Measurements from ENCODE around the gene ASB5.
"Not testable (repeated sequence)": the region's sequence is repeated elsewhere in the genome, so short reads cannot be mapped to it uniquely, and the experiment has no call there.

ASB5 gene

DNA sequence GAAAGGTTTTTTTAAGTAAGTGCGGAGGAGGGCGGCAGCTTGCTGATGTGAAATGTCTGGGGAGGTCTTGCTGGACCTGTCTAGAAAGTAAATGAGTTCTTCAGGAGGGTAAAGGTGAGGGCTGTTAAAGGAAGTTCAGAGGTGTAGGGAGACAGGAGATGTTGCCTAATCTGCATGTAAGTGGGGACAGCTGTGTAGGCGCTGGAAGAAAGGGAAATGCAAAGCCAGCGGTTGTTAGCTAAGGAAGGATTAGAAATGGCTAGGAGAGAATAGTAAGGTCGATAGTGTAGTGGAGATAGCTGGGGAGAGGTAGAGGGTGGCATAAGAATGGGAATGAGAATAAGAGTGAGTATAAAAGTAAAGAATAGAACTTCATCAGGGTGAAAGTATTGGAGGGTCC is 26.9 kb upstream of the ASB5 start:
- H3K79me1 ChIP-seq (ENCODE audit: low read length); H3K18ac ChIP-seq (ENCODE audit: low read length); H3K27me3 ChIP-seq (ENCODE audit: insufficient read depth, low read length); H3K9ac ChIP-seq (ENCODE audit: low read length); H3K4ac ChIP-seq (ENCODE audit: low read depth, low read length); H2BK12ac ChIP-seq (ENCODE audit: low read length); H3K9me3 ChIP-seq (ENCODE audit: insufficient read depth, low read depth, low read length); H3K14ac ChIP-seq (ENCODE audit: low read length); DNase-seq; H4K91ac ChIP-seq (ENCODE audit: low read depth, low read length); H3K4me2 ChIP-seq (ENCODE audit: low read length); H2BK120ac ChIP-seq (ENCODE audit: insufficient read depth, low read length, poor library complexity); H3K23ac ChIP-seq (ENCODE audit: low read length); H3K36me3 ChIP-seq (ENCODE audit: control insufficient read depth in 1 of 2, insufficient read depth in 2 of 2, low read length in 2 of 2); H3K4me3 ChIP-seq (ENCODE audit: low read depth, low read length); H4K12ac ChIP-seq (ENCODE audit: low read depth, low read length); H3K27ac ChIP-seq (ENCODE audit: low read depth, low read length); H3K4me1 ChIP-seq (ENCODE audit: control insufficient read depth in 1 of 2, insufficient read depth in 2 of 2, low read length in 2 of 2); H4K8ac ChIP-seq (ENCODE audit: low read depth, low read length); H2AFZ ChIP-seq (ENCODE audit: insufficient read depth, low read length, poor library complexity); H2BK5ac ChIP-seq (ENCODE audit: low read depth, low read length, poor library complexity); H3K79me2 ChIP-seq (ENCODE audit: control insufficient read depth, insufficient read depth, low read length, poor library complexity); H2AK5ac ChIP-seq (ENCODE audit: low read length): not testable (repeated sequence)
- WGBS (ENCODE audit: extremely low coverage, insufficient coverage, insufficient read length): 100% methylated on average over 1 of the region's 5 CpGs

DNA sequence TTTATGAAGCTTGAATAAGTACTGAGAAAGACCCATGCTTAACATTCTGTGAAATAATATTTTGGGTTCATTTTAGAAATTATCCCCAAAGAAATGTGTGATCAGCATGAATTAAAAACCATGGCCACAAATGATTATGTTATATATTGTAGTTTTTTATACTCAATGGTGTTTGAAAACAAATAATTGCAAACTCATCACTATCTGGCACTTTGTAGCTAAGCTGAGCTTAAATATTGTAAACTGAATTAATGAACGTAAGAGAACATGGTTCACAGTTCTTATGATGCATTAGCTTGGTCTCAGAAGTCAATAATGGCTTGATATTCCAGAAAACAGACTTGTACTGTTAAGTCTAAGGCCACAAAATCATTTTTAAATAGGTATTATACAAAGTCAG is 24.6 kb upstream of the ASB5 start:
- H3K79me1 ChIP-seq (ENCODE audit: low read length): no peaks in the 10 kb centered on the region
- H2AFZ ChIP-seq (ENCODE audit: insufficient read depth, low read length, poor library complexity): no peak overlapping the region
- no peak overlapping the region for H2AK5ac ChIP-seq (ENCODE audit: low read length)
- H3K23ac ChIP-seq (ENCODE audit: low read length): no peak overlapping the region
- no peaks in the 10 kb centered on the region for H3K9me3 ChIP-seq (ENCODE audit: insufficient read depth, low read depth, low read length)
- H3K14ac ChIP-seq (ENCODE audit: low read length): no peak overlapping the region
- H2BK120ac ChIP-seq (ENCODE audit: insufficient read depth, low read length, poor library complexity): no peak overlapping the region
- no peak overlapping the region for H3K18ac ChIP-seq (ENCODE audit: low read length)
- no CpG with 5 or more reads among the region's 1 CpG for WGBS (ENCODE audit: extremely low coverage, insufficient coverage, insufficient read length)
- no peak overlapping the region for H4K8ac ChIP-seq (ENCODE audit: low read depth, low read length)
- no peak overlapping the region for H3K9ac ChIP-seq (ENCODE audit: low read length)
- no peaks in the 10 kb centered on the region for H3K36me3 ChIP-seq (ENCODE audit: control insufficient read depth in 1 of 2, insufficient read depth in 2 of 2, low read length in 2 of 2)
- no peaks in the 10 kb centered on the region for H3K4me1 ChIP-seq (ENCODE audit: control insufficient read depth in 1 of 2, insufficient read depth in 2 of 2, low read length in 2 of 2)
- H2BK12ac ChIP-seq (ENCODE audit: low read length): no peak overlapping the region
- H4K12ac ChIP-seq (ENCODE audit: low read depth, low read length): no peak overlapping the region
- no peak overlapping the region for H3K4me2 ChIP-seq (ENCODE audit: low read length)
- no peaks in the 10 kb centered on the region for H3K79me2 ChIP-seq (ENCODE audit: control insufficient read depth, insufficient read depth, low read length, poor library complexity)
- no peak overlapping the region for H3K27ac ChIP-seq (ENCODE audit: low read depth, low read length)
- no peak overlapping the region for H2BK5ac ChIP-seq (ENCODE audit: low read depth, low read length, poor library complexity)
- no peak for DNase-seq
- no peak overlapping the region for H3K4me3 ChIP-seq (ENCODE audit: low read depth, low read length)
- no peak overlapping the region for H3K4ac ChIP-seq (ENCODE audit: low read depth, low read length)
- no peak overlapping the region for H4K91ac ChIP-seq (ENCODE audit: low read depth, low read length)
- H3K27me3 ChIP-seq (ENCODE audit: insufficient read depth, low read length): no peaks in the 10 kb centered on the region

DNA sequence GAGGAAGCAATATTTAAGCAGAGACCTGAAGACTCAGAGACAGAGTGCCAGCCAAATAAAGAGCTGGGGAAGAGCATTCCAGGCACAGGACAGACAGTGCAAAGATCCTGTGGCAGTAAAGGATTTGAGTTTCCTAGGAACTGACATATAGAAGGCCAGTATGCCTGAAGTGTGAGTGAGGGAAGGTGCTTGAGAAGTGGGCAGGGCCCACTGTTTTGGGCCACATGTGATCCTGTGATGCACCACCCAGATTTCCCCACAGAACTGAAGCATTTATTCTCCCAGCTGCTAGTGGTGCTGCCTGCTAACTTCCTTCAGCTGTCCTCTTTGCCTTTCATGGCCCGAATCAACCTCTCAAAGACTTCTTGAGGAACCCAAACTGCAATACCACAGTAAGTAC is 23.9 kb upstream of the ASB5 start:
- Histone ChIP-seq H3K27me3 (ENCODE audit: insufficient read depth, low read length) (no peaks in the 10 kb centered on the region), H3K9ac (ENCODE audit: low read length) (no peak overlapping the region)
- WGBS (ENCODE audit: extremely low coverage, insufficient coverage, insufficient read length): no CpG with 5 or more reads among the region's 1 CpG

DNA sequence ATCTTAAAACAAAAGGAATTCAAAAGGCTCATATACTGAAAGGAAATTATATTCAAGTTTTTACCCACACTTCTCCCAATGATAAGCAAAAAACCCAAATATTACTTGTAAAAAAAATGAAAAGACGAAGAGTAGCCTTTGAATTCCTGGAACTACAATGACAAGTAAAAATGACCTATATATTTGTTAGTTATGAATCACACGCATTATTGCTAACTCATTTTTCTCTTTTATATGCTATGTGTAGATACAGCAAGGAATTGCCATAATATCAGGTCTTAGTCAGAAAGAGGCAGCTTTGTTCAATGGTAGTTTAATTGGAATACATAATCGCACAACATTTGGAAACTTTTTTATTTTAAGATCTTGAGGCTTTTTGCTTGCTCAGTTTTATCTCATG is 22.7 kb upstream of the ASB5 start:
- Histone ChIP-seq H3K79me1 (ENCODE audit: low read length) (no peaks in the 10 kb centered on the region), H4K91ac (ENCODE audit: low read depth, low read length) (no peak overlapping the region), H2BK120ac (ENCODE audit: insufficient read depth, low read length, poor library complexity) (no peak overlapping the region), H3K4ac (ENCODE audit: low read depth, low read length) (no peak overlapping the region), H3K9me3 (ENCODE audit: insufficient read depth, low read depth, low read length) (no peaks in the 10 kb centered on the region), H3K18ac (ENCODE audit: low read length) (no peak overlapping the region), H2AFZ (ENCODE audit: insufficient read depth, low read length, poor library complexity) (no peak overlapping the region), H3K79me2 (ENCODE audit: control insufficient read depth, insufficient read depth, low read length, poor library complexity) (no peaks in the 10 kb centered on the region), H2BK5ac (ENCODE audit: low read depth, low read length, poor library complexity) (no peak overlapping the region), H3K14ac (ENCODE audit: low read length) (no peak overlapping the region), H4K8ac (ENCODE audit: low read depth, low read length) (no peak overlapping the region), H3K27ac (ENCODE audit: low read depth, low read length) (no peak overlapping the region), H3K4me2 (ENCODE audit: low read length) (no peak overlapping the region), H2AK5ac (ENCODE audit: low read length) (no peak overlapping the region), H3K9ac (ENCODE audit: low read length) (no peak overlapping the region), H3K23ac (ENCODE audit: low read length) (no peak overlapping the region), H3K36me3 (ENCODE audit: control insufficient read depth in 1 of 2, insufficient read depth in 2 of 2, low read length in 2 of 2) (no peaks in the 10 kb centered on the region), H2BK12ac (ENCODE audit: low read length) (no peak overlapping the region), H3K4me3 (ENCODE audit: low read depth, low read length) (no peak overlapping the region), H4K12ac (ENCODE audit: low read depth, low read length) (no peak overlapping the region), H3K4me1 (ENCODE audit: control insufficient read depth in 1 of 2, insufficient read depth in 2 of 2, low read length in 2 of 2) (no peaks in the 10 kb centered on the region), H3K27me3 (ENCODE audit: insufficient read depth, low read length) (no peaks in the 10 kb centered on the region)
- no CpG with 5 or more reads among the region's 3 CpGs for WGBS (ENCODE audit: extremely low coverage, insufficient coverage, insufficient read length)
- no peak for DNase-seq

More for the DNA sequence above, 23.9 kb upstream of the ASB5 start:
- Histone ChIP-seq H3K4ac (ENCODE audit: low read depth, low read length) (no peak overlapping the region), H3K27ac (ENCODE audit: low read depth, low read length) (no peak overlapping the region), H2BK120ac (ENCODE audit: insufficient read depth, low read length, poor library complexity) (no peak overlapping the region), H3K79me2 (ENCODE audit: control insufficient read depth, insufficient read depth, low read length, poor library complexity) (no peaks in the 10 kb centered on the region), H4K91ac (ENCODE audit: low read depth, low read length) (no peak overlapping the region), H3K4me1 (ENCODE audit: control insufficient read depth in 1 of 2, insufficient read depth in 2 of 2, low read length in 2 of 2) (no peaks in the 10 kb centered on the region), H3K23ac (ENCODE audit: low read length) (no peak overlapping the region), H3K14ac (ENCODE audit: low read length) (no peak overlapping the region), H4K12ac (ENCODE audit: low read depth, low read length) (no peak overlapping the region), H2AK5ac (ENCODE audit: low read length) (no peak overlapping the region), H3K9me3 (ENCODE audit: insufficient read depth, low read depth, low read length) (no peaks in the 10 kb centered on the region), H2BK5ac (ENCODE audit: low read depth, low read length, poor library complexity) (no peak overlapping the region), H2AFZ (ENCODE audit: insufficient read depth, low read length, poor library complexity) (no peak overlapping the region), H2BK12ac (ENCODE audit: low read length) (no peak overlapping the region), H3K18ac (ENCODE audit: low read length) (no peak overlapping the region), H3K4me3 (ENCODE audit: low read depth, low read length) (no peak overlapping the region), H3K4me2 (ENCODE audit: low read length) (no peak overlapping the region), H4K8ac (ENCODE audit: low read depth, low read length) (no peak overlapping the region), H3K36me3 (ENCODE audit: control insufficient read depth in 1 of 2, insufficient read depth in 2 of 2, low read length in 2 of 2) (no peaks in the 10 kb centered on the region), H3K79me1 (ENCODE audit: low read length) (no peaks in the 10 kb centered on the region)
- DNase-seq: no peak

All from trophoblast cell (in vitro differentiated cells and primary cell).